Right renal cortex interstitium (tissue), 3 donors: ENCODE results near the gene VWC2L. TPM values are rescaled to one million over a fixed set of nuclear protein-coding genes. Genes with fewer than 3 reads are reported as not detected.

Source experiments
- DNase-seq, 3 donors: peaks; one replicate each; pipeline ENCODE4 v3.0.0-alpha.2; 2013; ENCODE audit warnings: low read depth in 3 of 3, low spot score in 2 of 3
- polyA plus RNA-seq, 3 donors: library from polyadenylated mRNA; unstranded; fragments of 120-200 nt; gene quantifications; one replicate each; pipeline ENCODE4 v1.2.1, GENCODE V29; 2013; ENCODE audit not compliant: insufficient read length in 3 of 3

The VWC2L gene
- polyA plus RNA-seq, 3 donors, result 0.07 TPM

DNA sequence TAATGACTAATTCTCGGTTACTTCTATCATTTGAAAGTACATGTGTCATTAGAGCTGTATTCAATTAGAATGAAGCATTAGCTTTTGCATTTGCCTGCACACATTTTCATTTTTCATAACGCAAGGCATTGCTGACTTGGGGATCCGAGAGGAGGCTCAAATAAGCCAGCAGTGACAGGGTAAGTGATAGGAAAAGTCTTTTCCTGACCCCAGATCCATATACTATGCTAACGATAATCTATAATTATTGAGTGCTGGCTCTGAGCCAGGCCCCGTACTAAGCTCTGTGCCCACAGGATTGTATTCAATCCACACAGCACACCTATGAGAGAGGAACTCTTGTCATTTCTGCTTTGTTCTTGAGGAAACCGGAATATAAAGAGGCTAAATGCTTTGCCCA lies 168.2 kb downstream of the VWC2L start:
- DNase-seq, result no peak

DNA sequence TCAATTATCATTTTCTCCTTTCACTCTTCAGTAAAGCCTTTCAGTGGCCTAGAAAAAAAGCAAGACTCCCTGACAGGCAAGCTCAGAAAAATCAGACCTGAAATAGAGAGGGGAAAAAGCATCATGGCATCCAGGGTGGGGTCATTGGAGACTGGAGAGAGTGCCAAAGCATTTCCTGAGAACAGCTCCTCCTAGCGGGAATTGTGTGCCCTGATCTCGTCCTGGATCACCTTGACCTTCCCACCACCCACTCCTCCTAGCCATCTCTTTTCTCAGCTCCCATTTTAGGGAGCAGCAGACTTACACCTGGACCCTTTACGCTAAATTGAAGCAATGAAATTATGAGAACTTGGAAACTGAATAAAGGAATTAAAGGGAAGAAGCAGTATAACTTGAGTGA lies 176.6 kb downstream of the VWC2L start:
- no peak for DNase-seq

DNA sequence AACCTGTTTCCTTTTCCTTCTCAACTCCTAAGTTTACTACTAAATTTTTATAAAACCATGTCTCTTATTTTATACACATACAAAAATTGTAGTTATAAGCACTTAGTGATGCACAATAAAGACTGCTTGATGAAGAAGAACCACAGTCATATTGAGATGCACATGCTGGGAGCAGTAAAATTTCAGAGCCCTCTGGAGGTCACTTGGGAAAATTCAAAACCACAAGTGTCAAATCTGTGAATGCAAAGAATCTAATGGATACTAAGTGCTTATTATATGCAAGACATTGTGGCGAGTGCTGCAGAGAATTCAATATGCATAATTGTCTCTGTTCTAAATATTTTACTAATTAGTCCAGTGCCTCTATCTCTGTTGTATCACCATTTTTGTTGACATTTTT lies 180.5 kb downstream of the VWC2L start:
- no peak for DNase-seq

DNA sequence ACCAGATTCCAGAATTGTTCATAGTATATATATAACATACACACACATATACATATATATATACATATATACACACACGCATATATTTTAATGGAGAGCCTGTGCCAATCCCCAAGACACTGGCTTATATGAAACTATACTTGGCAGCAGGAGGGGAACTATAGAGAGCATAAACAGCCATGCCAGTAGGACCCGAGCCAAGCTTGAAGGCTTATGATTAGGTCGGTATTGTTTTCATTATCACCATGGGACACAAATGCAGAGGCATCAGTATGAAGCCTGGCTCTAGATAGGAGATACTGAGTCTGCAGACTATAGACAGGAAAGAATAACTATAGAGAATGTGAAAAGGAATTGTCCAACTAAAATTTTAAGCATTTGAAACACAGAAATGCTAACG lies 181.2 kb downstream of the VWC2L start:
- DNase-seq, result no peak

DNA sequence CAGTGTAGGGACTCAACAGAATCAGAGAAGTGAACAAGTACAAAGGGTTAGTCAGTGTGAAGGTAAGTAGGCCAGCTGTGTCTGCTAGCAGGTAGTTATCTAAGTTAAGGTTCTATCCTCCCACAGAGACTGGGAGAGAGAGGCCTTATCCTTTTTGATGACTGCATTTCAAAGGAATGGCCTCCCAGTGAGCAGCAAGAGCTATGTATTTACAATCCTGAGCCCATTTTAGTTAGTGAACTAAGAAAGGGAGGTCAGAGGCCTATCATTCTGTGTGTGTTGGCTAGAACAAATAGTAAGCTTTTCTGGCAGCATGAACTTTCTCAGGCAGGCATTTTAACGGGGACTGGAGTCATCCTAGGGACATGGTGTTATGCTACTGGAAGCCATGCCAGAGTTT lies 182.9 kb downstream of the VWC2L start:
- no peak for DNase-seq

DNA sequence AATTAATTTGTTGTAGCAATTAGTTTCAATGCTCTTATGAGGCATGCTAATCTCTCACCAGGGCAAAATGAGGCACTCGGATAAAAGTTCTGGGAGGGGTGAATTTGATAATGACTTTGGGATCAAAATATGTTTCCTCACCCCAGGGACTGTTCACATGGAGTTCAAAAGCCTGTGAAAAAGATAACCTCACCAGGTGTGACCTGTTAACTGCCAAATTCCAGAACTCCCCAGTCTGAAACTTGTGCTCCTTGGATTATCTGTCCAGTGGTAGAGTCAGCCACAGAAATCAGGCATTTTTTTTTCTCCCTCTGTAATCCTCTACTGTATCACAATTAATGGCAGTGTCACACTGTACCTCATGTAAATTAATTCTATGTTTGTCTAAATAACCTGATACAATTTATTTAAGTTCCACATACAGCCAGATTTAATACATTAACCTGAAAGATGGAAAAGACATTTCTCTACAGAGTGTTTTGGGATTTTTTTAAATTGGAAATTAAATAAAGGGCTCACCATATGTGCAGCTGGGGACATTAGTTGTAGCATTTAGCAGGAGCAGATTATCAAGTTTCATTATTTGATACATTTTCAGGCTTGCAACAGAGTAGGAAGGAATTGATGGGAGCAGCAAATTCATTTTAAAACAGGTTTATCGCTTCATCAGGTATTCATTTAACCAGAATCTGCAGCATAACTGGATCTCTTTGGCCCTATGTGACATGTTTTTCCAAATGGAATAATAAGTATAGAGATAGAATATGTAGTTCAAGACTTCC lies 191.2 kb downstream of the VWC2L start:
- no peak for DNase-seq

DNA sequence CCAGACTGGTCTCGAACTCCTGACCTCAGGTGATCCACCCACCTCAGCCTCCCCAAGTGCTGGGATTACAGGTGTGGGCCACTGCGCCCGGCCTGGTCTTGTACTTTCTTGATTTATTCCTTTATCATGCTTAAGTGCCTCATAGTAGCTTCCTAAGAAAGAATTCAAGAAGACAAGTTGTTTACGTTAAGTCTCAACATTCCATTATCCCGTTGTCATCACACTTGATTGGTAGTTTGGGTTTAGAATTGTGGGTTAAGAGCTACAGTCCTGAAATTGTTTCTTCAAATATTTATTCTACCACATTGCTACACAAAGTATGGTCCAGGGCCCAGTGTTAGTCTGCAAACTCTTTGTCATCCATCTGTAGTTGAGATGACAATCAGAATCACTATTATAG lies 194.0 kb downstream of the VWC2L start:
- DNase-seq, result no peak

DNA sequence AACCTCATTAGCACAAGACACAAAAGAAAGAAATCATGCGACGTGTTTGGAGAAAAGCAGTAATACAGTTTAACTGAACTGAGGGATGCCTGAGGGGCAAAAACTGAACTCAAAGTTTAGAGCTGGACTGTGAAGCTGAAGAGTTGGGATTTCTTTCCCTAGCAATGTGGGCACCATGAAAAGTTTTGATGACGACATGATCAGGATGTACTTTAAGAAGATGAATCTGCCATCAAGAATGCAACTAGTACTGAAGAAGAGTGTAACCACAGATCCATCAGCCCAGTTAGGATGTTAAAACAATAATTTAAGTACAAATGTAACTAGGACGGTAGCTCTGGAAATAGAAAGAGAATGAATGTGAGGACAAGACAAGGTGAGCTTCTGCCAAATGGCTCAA lies 196.2 kb downstream of the VWC2L start:
- no peak for DNase-seq

DNA sequence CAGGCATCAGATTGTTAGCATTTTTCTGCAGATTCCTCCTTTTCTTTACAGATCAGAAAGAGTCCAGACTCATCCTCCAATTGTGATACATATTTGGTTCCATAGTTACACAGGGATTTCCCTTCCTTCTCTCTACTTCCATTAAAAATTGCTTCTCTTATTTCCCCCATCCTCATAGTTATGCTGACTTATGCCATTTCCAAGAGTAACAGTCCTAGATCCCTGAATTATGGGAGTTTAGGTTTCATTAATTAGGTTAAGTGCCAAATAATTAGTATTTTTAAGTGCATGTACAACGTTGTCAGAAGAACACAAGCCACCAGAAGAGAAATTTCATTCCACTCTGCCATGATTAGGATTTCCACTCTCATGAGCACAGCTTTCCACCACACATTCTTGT lies 200.2 kb downstream of the VWC2L start:
- no peak for DNase-seq

DNA sequence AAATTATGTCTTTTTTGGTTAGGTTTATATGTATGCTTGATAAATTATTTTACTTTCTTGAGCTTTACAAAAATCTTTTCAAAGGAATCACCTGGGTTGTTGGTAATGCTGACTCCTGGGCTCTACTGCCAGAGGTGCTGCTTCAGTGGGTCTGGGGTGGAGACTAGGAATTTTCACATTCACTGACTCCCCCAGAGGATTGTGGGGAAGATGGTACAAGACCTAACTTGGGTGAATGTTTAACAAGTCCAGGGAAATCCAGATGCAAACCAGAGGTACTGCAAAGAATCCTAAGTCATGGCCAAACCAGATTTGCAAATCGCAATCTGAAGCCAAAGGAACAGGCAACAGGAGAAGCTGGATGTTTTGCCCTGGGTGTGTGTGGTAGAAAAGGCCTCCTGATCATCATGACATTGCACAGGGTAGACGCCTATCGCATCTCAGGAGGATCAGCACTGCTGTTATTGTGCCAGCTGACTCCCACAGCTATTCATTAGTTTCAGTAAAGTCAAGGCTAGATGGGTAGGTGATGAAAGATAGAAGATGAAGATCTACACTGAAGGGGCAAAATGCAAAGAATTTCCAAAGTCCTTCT lies 213.4 kb downstream of the VWC2L start:
- no peak for DNase-seq

DNA sequence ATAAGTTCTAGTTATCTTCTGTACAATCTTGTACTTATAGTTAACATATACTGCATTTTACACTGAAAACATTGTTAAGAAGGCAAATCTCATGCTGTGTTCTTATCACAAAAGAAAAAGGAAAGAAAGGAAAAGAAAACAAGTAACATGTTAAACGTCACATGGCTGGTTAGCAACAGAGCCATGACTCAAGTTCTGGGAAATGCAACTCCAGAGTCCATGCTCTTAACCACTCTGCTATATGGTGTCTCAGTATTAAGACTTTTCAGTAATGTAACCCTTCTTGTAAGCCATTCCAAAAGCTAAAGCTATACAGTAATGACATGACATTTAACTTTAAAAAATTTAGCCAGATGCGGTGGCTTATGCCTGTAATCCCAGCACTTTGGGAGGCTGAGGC lies 217.2 kb downstream of the VWC2L start:
- no peak for DNase-seq
